DMS114 treated with DMSO at 0.1 percent for 48 hours (cell line): ENCODE measurements around the gene GIMAP1.
"Not testable (repeated sequence)": the region's sequence is repeated elsewhere in the genome, so short reads cannot be mapped to it uniquely, and the experiment has no call there.

ENCODE experiments used
- DNase-seq: peaks from one replicate; lab custom pipeline; 2025; ENCODE audit not compliant: unreplicated experiment; lab: John Stamatoyannopoulos, UW

Gene GIMAP1

DNA sequence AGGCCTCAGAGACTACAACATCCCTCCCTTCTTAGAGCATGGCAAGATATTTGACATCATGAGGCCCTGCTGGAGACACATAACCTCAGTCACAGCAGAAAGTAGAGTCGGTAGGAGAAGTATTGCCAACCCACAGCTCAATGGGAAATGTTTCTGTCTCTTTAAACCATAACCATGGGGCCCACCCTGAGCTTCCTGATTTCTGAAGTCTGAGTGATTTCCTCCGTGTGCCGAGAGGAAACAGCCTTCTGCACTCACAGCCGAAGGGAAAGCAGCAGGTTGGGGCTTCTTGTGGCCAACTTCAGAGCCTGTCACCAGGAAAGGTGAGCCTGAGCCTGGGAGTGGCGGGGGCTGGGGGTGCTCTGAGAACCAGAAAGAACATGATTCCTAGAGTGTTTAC lies at the start of gene GIMAP1:
GIMAP1 (plus strand) TSS at position 246 of the 400 bp plus-strand sequence. CDS start 2,435 bp downstream, outside the sequence.
- no peak for DNase-seq

- DNase-seq, result no peak
Measured at GRCh38 chr7:150668472-150668911, 47.9 kb upstream of the GIMAP1 start.

- no peak for DNase-seq
Measured at GRCh38 chr7:150668977-150669376, 47.4 kb upstream of the GIMAP1 start.

DNA sequence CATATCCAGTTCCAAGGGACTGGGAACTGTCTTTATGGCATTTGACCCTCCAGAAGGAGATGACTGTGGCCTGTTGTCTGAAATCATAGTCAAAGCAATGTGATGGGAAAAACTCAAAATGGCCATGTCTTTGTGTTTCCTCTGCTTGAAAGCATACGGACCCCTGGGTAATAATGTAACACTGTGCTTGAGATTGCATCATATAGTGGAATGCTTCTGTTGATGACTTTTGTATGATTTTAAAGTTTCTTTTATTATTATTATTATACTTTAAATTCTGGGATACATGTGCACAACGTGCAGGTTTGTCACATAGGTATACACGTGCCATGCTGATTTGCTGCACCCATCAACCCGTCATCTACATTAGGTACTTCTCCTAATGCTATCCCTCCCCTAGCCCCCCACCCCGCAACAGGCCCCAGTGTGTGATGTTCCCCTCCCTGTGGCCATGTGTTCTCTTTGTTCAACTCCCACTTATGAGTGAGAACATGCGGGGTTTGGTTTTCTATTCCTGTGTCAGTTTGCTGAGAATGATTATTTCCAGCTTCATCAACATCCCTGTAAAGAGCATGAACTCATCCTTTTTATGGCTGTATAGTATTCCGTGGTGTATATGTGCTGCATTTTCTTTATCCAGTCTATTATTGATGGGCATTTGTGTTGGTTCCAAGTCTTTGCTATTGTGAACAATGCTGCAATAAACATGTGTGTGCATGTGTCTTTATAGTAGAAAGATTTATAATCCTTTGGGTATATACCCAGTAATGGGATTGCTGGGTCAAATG lies 44.4 kb upstream of the GIMAP1 start:
- not testable (repeated sequence) for DNase-seq

- no peak for DNase-seq
Measured at GRCh38 chr7:150675714-150676113, 40.7 kb upstream of the GIMAP1 start.

DNA sequence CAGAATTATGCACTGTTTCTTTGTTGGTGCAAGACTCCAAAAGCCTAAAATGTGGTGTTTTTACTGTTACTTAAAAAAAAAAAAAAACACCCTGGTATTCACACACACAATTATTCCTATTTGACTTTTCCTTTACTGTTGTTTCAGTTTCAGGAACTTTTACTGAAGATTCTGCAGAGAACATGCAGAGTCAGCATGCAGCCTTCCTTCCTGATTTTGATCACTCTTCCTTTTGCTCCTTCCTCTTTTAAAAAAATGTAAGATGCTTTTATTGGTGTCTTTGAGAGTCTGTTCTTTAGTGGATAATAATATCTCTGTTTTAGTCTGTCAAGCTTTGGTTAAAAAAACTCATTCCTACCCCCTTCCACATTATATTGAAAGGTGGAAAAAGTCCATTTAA lies 40.1 kb upstream of the GIMAP1 start:
- not testable (repeated sequence) for DNase-seq

DNA sequence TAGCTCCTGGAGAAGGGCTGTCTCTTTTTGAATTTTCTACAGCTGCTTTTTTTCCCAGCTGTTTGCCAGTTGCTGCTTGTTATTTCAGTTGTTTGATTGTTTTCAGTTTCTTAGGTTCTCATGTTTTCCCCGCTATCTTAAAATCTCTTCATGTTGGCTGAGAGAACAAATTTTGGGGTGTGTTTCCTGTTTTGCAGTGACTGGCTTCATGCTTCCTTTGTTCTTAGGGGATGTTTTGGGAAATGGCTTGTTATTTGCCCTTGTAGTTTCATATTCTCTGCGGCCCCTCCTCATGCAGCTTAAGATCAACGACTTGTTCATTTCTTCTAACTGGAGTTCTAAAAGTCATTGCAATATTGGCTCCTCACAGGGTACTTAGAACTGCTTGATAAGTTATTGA lies 39.6 kb upstream of the GIMAP1 start:
- not testable (repeated sequence) for DNase-seq

GRCh38 chr7:150678601-150679000 lies 37.8 kb upstream of the GIMAP1 start:
- not testable (repeated sequence) for DNase-seq

- not testable (repeated sequence) for DNase-seq
Measured at GRCh38 chr7:150680364-150680763, 36.0 kb upstream of the GIMAP1 start.

GRCh38 chr7:150685219-150686029 lies 31.0 kb upstream of the GIMAP1 start, which contains the start of gene GIMAP2:
GIMAP2 (plus strand) TSS chr7:150685706; CDS start chr7:150687060, 1,354 bp downstream.
- DNase-seq, result no peak

GRCh38 chr7:150686030-150686631 lies 30.3 kb upstream of the GIMAP1 start:
- no peak for DNase-seq

DNA sequence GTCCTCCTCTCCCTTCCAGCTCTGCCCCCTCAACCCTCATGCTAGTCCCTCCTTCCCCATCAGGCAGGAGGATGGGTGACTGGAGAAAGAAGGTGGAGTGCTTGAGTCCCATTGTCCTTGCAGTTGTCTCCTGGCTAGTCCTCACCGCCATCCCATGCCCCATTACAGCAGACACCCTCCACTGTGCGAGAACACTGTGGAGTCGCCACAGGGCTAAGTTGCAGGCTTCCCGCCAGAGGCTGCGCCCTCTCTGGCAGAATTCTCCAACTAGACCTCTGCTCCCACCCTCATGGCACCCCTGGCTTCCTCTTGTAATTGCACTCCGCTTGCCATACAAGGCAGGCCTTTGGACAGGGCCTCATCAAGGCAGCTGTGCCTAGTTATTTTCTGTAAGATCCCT lies 27.8 kb upstream of the GIMAP1 start:
- no peak for DNase-seq

DNA sequence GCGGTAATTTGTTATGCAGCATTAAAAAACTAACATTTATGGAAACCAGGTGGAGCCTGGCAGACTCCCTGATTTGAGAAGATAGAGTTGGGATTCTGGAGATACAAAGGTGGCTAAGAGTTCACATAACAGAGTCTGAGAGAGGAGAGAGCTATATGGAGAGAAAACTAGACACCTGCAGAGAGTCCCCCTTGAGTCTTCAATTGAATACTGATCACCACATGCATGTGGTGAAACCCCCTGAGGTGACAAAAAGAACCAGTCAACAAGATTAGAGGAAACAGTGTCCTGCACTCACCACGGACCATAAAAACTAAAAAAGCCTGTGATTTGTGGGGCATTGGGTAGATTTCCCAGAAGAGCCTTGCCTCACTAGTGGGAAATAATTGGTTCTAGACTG lies 20.8 kb upstream of the GIMAP1 start:
- no peak for DNase-seq

DNA sequence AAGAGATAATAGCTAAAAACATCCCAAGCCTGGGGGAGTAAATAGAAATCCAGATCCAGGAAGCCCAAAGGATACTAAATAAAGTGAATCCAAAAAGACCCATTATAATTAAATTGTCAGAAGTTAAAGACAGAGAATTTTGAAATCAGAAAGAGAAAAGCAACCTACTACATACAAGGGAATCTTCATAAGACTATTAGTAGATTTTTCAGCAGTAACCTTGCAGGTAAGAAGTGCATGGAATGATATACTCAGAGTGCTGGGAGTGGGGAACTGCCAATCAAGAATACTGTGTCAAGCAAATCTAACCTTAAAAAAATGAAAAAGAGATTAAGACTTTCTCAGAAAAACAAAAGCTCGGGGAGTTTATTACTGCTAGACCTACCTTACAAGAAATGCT lies 13.2 kb upstream of the GIMAP1 start:
- no peak for DNase-seq

DNA sequence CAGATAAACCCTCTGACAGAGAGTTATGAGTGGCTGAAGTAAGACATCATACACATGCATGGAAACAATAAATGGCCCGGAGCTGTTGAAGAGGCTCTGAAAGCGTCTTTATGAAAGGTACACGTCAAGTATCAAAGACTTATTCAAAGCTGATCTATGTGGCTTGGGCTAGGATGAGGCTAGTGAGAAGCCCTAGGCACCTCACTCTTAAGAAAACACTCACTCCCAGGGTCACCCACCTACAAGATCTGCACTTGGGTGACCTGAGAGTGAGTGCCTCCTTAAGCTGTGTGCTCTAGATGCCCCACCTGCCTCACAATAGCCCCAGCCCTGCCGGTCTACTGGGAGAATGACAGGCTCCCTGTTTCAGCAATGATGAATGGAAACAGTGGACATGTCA lies 1.1 kb upstream of the GIMAP1 start:
- no peak for DNase-seq

DNA sequence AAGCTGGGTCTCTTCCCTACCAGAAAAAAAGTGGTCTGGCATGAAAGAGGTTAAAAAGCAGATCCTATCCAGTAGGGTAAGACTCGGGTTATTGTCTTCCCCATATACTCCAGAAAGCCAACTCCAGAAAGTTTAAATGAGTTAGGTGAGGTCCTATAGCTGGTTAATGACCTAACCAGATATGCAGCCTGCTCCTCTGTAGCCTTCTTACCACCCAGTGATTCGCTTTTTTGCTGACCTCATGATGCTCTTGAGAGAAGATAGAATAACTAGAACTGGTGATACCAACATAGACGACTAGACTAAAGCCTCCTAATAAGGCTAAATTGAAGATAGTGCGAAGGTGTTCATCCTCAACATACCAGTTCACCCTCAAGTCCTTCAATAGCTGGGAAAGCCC lies 675 bp upstream of the GIMAP1 start:
- no peak for DNase-seq

DNA sequence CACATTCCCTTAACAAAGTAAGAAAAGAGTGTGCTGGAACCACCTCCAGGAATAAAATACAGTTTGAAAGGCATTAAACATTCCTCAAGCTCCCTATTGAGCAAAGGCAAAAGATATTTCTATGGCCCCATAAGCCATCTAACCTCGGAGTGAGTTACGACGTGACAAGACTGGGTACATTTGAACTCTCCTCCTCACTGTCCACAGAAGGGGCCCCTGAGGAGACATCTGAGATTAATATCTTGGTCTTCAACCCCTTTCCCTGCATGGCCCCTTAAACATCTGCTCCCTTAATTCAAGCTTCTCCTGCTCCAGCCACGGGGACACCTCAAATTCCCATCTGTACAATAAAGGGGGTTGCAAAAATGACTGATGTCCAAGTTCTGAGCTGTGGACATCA lies 526 bp downstream of the GIMAP1 start:
- no peak for DNase-seq

- no peak for DNase-seq
Measured at GRCh38 chr7:150717814-150718420, 1.5 kb downstream of the GIMAP1 start.

DNA sequence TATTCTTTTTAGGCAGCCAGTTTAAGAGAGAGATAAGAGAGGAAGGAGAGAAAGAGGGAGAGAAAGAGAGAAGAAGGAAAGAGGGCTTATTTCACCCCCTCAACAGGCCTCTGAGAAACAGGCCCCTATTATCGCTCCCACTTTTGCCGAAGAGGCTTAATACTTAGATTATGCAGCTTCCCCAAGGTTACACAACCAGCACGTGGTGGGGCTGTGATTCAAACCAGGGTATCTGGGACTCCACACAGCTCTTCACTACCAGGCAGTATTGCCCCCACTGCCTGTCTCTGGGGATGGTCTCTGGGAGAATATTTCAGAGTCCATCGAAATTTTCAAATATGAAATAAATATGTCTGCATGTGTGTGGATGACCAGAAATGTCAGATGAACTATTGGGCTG lies 3.0 kb downstream of the GIMAP1 start:
- DNase-seq, result no peak

DNA sequence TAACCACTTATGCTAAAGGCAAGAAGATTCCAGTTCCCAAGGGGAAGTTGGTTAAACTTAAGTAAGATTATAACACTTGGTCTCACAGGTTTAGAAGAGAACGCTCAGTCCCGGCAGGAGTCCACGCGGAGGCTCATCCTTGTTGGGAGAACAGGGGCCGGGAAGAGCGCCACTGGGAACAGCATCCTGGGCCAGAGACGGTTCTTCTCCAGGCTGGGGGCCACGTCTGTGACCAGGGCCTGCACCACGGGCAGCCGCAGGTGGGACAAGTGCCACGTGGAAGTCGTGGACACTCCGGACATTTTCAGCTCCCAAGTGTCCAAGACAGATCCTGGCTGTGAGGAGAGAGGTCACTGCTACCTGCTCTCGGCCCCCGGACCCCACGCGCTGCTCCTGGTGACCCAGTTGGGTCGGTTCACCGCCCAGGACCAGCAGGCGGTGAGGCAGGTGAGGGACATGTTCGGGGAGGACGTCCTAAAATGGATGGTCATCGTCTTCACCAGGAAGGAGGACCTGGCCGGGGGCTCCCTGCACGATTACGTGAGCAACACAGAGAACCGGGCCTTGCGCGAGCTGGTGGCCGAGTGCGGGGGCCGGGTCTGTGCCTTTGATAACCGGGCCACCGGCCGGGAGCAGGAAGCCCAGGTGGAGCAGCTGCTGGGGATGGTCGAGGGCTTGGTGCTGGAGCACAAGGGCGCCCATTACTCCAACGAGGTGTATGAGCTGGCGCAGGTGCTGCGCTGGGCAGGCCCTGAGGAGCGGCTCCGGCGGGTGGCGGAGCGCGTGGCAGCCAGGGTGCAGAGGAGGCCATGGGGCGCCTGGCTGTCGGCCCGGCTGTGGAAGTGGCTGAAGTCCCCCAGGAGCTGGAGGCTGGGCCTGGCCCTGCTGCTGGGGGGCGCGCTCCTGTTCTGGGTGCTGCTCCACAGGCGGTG lies 3.8 kb downstream of the GIMAP1 start:
- DNase-seq, result no peak
